Stimulated activated CD4-positive, alpha-beta T cell treated with anti-CD3 and anti-CD28 coated beads, Interleukin-12 subunit alpha, Interleukin-12 subunit beta, amount 100 ng/mL, for 24 hours (primary cell): Measurements from ENCODE around the gene CMTR2.

Source experiments
- DNase-seq, 2 experiments: peaks; one replicate each; pipeline ENCODE4 v3.0.0-alpha.2; 2020; ENCODE audit warnings: low read depth in 2 of 2

Gene CMTR2

DNA sequence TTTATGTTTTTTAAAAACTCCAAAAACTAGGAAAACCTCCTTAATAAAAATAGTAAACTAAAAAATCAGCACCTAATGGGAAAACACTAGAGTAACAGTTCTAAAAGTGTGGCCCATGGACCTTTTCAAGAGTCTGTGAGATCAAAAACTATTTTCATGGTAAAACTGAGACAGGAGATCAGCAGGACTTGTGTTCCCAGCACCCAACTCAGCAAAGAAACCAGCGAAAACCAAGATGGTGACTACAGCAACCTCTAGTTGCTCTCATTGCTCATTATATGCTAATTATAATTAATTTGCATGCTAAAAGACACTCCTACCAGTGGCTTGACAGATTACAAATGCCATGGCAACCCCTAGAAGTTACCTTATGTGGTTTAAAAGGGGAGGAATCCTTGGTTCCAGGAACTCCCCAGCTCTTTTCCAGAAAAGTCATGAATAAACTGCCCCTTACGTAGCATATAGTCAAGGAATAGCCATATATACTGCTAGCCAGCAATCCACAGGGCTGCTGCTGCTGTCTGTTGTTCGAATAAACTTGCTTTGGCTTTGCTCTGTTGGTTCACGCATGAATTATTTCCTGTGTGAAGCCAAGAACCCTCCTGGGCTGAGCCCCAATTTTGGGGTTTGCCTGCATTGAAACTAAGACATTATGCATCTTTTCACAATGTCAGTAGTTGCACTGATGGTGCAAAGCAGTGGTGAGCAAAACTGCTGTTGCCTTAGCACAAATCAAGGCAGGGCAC lies 12.4 kb downstream of the CMTR2 start:
- DNase-seq: no peak

DNA sequence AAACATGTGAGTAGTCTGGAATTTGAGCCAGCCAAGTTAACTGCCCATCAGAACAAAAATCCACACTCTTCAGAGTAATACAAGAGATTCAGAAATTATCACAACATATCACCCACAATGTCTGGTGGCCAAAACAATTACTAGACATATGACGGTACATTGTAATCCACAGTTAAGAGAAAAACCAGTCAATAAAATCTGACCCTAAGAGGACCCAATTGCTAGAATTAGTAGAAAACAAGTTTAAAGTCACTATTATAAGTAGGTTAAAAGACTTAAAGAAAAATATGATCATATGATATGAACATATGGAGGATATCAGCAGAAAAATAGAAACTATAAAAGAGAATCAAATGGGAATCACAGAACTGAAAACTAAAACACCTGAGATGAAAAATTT lies 15.8 kb downstream of the CMTR2 start:
- DNase-seq: no peak

DNA sequence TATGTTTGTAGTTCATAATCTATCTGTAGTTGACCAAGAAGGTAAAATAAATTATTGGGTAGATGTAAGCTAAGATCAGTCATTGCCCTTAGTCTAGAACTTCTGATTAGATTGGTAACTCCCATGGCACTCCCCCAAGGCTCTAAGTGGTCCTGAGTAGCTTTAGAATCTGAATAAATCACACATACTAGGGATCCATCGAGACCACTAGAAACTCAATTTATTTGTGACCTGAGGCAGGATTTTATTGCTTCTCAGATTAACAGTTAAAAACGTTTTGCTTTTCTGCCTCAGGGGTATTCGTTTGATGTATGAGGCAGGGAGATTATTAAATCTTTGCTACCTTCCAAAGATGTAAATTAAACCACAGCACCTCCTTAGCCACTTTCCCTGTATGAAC lies 24.9 kb downstream of the CMTR2 start:
- no peak for DNase-seq

DNA sequence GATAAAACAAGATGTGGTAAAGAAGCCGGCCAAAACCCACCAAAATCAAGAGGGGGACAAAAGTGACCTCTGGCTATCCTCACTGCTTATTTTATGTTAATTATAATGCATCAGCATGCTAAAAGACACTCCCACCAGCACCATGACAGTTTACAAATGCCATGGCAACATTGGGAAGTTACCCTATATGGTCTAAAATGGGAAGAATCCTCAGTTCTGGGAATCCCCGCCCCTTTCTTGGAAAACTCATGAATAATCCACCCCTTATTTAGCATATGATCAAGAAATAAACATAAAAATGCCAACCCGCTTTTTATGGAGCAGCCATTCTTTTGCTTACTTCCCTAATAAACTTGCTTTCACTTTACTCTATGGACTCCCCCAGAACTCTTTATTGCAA lies 25.6 kb downstream of the CMTR2 start:
- no peak for DNase-seq

DNA sequence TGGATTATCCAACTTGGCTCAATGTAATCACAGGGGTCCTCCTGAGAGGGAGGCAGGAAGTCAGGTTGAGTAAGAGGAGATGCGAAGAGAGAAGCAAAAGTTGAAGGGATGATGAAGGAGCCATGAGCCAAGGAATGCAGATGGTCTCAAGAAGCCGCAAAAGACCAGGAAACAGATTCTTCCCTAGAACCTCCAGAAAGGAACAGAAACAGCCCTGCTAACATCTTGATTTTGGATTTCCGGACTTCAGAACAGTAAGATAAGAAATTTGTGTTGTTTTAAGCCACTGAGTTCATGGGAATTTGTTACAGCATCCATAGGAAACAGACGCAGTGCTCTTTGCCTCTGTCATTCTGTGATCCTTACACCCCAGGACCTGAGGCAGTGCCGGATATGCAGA lies 26.8 kb downstream of the CMTR2 start:
- no peak for DNase-seq

DNA sequence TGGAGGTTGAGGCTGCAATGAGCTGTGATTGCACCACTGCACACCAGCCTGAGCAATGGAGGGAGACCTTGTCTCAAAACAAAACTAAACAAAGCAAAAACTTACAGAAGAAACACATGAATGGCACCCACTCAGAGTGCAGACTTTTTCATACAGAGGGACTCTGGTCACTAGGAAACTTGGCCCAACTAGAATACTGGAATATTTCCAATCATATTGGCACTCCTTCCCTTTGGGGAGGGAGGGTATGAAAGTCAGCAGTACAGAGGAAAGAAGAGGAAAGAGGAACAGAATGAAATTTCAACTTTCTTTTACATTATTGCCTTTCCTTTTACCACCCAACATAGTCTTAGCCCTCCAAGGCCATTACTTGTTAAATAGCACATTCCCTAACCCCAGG lies 28.2 kb downstream of the CMTR2 start:
- DNase-seq: no peak

DNA sequence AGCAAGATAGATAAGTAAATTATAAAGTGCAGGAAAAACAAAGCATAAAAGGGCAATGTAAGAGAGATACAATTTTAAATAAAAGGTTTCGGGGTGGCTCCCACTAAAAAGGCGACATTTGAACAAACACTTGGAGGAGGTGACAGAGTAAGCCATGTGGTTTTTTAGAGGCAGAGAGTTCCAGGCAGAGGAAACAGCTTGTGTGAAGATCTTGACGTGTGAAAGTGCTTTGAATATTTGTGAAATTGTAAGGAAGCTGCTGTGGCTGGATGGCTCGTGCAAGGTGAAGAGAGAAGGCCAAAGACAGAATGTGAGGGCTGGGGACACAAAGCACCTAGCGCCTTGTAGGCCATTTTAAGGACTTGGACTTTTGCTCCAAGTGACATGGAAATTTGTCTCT lies 30.1 kb downstream of the CMTR2 start:
- DNase-seq: no peak

DNA sequence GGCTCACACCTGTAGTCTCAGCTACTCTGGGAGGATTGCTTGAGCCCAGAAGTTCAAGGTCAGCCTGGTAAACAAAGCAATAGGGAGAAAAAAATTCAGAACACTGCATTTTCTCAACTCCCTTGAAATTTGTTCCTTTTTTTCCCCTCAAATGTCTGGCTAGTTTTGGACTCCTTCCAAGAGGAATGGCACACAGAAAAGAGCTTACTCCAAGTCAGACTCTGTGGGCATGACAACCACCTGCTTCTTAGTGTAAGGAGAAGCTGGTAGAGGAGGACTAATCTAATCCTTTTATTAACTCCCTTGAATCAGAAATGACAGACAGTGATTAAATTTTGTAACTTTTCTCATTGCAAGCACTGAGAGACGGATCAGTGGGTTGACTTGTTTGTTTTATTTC lies 30.8 kb downstream of the CMTR2 start:
- DNase-seq: no peak

DNA sequence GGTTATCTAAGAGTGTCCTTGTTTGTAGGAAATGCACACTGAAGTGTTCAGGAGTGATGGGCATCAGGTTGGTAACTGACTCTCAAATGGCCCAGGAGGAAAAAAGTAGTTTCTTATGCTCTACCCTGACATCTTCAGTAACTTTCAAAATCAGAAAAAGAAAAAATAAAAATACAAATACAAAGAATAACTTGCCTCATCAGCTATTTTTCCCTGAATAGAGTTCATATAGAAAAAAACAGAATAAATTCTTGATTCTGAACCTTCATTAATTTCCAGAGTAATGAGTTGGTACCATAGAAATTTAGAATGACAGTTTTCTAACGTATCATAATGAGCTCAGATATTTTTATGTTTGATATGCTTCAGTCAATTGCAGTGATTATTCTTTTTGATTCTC lies 31.4 kb downstream of the CMTR2 start:
- DNase-seq: no peak

DNA sequence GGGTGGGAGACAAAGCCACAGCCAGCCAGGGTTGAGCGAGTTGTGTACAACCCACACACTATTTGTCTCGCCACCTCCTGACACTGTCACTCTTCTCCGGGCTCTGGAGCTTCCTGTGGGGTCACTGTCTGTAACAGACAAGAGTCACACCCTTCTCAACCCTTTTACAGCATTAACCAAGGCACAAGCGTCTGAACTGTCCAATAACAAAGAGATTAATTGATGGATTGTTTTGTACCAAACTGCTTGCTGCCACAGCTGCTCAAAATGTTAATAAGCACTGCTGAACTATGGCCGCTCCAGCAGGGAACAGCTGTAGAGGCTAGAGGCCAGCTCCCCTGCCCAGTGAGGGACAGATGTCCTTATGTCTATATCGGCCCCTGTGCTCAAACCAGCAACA lies 33.5 kb downstream of the CMTR2 start:
- no peak for DNase-seq

DNA sequence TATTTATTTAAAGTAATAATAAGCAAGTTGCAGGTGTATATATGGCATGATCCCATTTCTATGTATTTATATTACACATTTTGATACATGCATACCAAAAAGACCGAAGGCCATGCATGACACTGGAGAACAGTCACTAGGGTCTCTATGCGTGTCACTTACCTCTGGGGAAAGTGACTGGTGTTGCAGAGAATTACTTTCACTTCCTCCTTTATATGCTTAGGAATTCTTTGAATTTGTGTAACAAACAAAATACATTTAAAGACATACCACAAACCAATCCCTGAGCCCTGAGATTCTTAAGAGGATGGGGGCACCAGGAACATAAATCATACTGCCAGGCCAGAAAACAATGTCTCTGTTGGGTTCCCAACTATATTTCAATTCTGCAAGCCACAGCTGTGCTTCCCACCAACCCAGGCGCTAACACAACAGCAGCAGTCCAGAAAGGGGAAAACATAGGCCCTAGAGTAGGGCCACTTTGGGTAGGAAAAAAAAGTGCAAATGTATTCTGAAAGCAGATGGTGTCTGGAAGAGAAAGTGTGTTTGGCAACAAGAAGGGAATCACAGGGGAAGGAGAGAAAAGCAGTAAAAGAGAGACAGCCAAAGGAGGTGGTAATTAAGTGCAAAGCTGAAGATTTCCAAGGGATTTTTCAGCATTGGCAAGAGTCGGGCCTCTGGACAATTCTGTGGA lies 34.2 kb downstream of the CMTR2 start:
- no peak for DNase-seq

DNA sequence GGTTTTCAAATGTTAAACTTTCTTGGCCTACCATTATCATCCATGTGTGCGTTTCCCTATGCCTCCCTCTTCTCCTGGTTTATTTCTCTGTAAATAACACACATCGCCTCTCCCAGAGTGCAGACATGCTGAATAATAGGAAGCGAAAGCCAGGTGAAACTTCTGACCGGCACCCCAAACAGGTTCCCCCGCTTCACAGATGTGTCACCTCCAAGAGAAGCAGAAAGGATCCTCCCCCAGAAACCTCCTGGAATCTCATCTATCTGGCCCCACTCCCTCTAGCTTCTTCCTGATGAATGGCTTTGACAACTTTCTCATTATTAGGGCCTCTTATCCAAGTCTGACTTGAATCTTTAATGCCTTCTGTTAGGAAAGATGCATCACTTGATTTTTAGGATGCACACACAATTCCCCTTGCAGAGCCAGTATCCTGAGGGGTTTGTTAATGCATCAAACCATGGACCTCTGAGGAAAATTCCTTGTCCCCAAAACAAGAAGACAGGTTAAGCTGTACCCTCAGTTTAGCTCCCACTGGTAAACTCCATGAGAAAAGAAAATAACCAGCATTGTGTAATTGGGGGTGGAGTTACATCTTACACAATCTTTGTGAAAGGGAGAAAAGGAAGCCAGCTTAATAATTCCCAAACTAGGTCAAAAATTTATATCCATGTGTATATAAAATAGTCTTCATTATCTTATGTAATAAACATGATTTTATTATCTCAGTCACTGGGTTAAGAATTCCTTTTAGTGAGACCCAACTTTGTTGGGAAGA lies 38.6 kb downstream of the CMTR2 start:
- DNase-seq: no peak

DNA sequence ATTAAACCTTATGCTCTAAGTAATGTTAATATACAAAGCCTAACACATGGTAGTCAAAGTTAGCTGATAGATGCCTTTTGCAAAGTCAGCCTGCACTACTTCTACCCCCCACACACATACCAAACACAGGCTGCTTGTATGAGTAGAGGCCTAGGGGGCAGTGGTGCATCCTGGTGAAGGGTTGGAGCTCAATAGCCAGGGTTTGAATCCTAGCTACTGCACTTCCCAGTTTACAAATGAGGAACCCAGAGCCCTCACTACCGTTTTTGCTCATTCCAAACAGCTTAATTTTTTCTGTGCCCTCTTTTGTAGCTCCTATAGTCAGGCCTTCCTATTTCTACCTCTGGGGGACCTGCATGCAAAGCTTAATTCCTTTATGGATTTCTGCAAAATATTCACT lies 39.8 kb downstream of the CMTR2 start:
- DNase-seq: no peak

DNA sequence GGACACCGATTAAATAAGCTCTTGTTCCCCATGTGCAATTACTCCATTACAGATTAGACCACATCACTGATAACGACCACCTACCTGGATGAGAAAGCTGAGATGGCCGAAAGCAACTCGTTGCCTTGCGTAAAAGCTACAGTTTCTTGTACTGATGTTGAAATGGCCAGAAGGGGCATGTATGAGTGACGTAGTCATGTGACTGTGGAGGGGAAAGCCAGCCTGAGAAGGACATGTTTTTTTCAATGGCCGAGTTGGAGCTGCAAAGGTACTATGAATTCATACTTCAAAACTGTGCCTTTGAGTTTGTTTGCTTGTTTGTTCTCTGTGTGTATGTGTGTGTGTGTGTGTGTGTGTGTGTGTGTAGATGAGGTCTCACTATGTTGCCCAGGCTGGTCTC lies 41.7 kb downstream of the CMTR2 start:
- no peak for DNase-seq

DNA sequence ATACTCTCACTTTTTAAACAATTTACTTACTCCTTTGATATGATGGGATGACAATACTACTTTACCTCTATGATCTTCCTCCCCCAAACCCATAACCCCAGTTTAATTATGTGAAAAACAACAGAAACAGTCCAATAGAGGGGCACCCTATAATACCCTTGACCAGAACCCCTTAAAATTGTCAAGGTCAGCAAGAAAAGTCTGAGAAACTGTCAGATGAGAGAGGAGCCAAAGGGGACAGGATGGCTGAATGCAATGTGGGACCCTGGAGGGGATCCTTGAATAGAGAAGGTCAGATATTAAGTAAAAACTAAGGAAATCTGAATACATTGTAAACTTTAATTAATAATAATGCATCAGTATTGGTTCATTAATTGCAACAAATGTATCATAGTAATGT lies 42.9 kb downstream of the CMTR2 start:
- no peak for DNase-seq

DNA sequence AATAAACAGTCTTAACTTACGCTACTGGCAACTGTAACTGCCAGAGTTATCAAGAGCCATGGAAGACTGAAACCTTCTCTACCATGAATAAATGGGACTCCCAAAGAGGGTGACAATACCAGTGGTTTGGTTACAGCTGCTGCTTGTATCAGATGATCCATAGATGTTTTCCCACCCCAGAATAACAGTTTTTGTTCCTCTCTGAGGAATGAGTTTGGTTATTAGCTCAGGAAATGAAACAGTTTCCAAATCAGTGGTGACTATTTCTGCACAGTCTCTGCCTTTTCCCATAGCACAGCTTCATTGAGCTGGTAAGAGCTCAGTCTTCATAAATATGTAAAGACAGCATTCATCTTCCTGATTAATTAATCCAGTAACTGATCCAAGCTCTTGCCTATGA lies 44.7 kb downstream of the CMTR2 start:
- no peak for DNase-seq

DNA sequence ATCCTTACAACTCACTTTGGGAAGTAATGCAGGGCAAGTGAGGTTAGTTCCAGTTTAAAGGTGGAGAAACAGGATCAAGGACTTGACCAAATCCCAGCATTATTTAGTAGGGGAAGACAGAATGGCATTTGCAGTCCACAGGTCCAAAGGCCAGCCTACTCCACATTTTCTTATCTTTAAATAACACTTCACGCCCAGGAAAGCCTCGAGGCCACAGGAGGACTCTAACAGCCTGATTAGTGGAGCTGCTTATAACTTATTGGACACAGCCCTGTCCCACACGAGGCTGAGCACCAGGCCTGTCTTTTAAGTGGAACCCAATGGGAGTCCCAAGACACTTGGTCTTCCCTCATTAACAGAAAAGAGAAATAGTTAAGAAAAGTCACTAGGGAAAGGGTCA lies 46.6 kb downstream of the CMTR2 start:
- DNase-seq: no peak

DNA sequence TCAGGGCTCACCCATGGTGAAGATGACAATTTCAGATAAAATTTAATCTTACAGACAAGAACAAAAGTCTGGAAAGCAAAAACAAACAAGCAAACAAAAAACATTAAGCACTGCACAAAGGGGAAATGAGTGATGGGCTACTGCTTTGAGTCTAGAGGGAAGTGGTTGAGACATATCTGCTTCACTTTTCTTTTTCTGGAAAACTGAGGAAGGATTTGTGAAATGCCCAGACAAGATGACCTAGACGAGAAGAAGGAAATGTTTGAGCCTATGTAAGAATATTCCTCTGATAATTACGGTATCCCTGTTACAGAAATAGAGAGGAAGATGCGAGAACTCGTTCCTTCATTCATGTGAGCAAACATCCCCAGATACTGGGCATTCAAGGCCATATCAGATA lies 47.2 kb downstream of the CMTR2 start:
- no peak for DNase-seq
